Activated gamma-delta T cell treated with anti-CD3 and anti-CD28 coated beads, Interleukin-2, amount 50 U/mL, for 16 hours (primary cell): ENCODE data around the gene PITPNB.

Source experiments
- DNase-seq: peaks from one replicate; pipeline ENCODE4 v3.0.0-alpha.2; 2020; ENCODE audit warnings: low read depth

The PITPNB gene

GRCh38 chr22:27859336-27859735 lies 59.7 kb downstream of the PITPNB start:
- no peak for DNase-seq

GRCh38 chr22:27858626-27859025 lies 60.4 kb downstream of the PITPNB start:
- DNase-seq = no peak

- no peak for DNase-seq
Observed at GRCh38 chr22:27857443-27857842, 61.6 kb downstream of the PITPNB start.

- no peak for DNase-seq
Observed at GRCh38 chr22:27856386-27856785, 62.7 kb downstream of the PITPNB start.

GRCh38 chr22:27853424-27853823 lies 65.6 kb downstream of the PITPNB start:
- DNase-seq = no peak

GRCh38 chr22:27851974-27852746 lies 66.9 kb downstream of the PITPNB start:
- DNase-seq = no peak

- no peak for DNase-seq
Observed at GRCh38 chr22:27850000-27850521, 69.0 kb downstream of the PITPNB start.

GRCh38 chr22:27848005-27848404 lies 71.1 kb downstream of the PITPNB start:
- DNase-seq = no peak

GRCh38 chr22:27846910-27847309 lies 72.1 kb downstream of the PITPNB start:
- no peak for DNase-seq

GRCh38 chr22:27846248-27846757 lies 72.8 kb downstream of the PITPNB start:
- DNase-seq = no peak

GRCh38 chr22:27845644-27846043 lies 73.4 kb downstream of the PITPNB start:
- DNase-seq = no peak

- DNase-seq = no peak
Observed at GRCh38 chr22:27844656-27845591, 74.1 kb downstream of the PITPNB start.

- no peak for DNase-seq
Observed at GRCh38 chr22:27844256-27844655, 74.8 kb downstream of the PITPNB start.

- DNase-seq = no peak
Observed at GRCh38 chr22:27843441-27843840, 75.6 kb downstream of the PITPNB start.

GRCh38 chr22:27842669-27843431 lies 76.2 kb downstream of the PITPNB start:
- DNase-seq = no peak

GRCh38 chr22:27842201-27842600 lies 76.9 kb downstream of the PITPNB start:
- DNase-seq = no peak

GRCh38 chr22:27840436-27840835 lies 78.6 kb downstream of the PITPNB start:
- no peak for DNase-seq

- DNase-seq = no peak
Observed at GRCh38 chr22:27839057-27839660, 79.9 kb downstream of the PITPNB start.

- DNase-seq = no peak
Observed at GRCh38 chr22:27836181-27836580, 82.9 kb downstream of the PITPNB start.

- no peak for DNase-seq
Observed at GRCh38 chr22:27835446-27835845, 83.6 kb downstream of the PITPNB start.
